WERI-Rb-1 (cell line): ENCODE measurements around the gene VPS16.

Experiments
- DNase-seq: peaks from one replicate; pipeline ENCODE4 v3.0.0-alpha.2; 2020
- H3K27ac ChIP-seq: fragments of 250-450 bp; sonication (Bioruptor Pico); 2 replicates; pipeline ENCODE4 v1.5.1; 2020; ENCODE audit warnings: mild to moderate bottlenecking, moderate library complexity
- H3K27me3 ChIP-seq: fragments of 250-450 bp; sonication (Bioruptor Pico); 2 replicates; pipeline ENCODE4 v1.5.1; 2021; ENCODE audit warnings: mild to moderate bottlenecking, low read depth, moderate library complexity; ENCODE audit not compliant: insufficient read depth, severe bottlenecking
- H3K36me3 ChIP-seq: fragments of 250-450 bp; sonication (Bioruptor Pico); 2 replicates; pipeline ENCODE4 v1.5.1; 2020; ENCODE audit warnings: mild to moderate bottlenecking, moderate library complexity
- H3K4me3 ChIP-seq: 2 replicates; pipeline ENCODE4 v1.5.1; 2011; ENCODE audit warnings: low read depth, mild to moderate bottlenecking, control low read depth, low read length
- H3K9me3 ChIP-seq: fragments of 250-450 bp; sonication (Bioruptor Pico); 2 replicates; pipeline ENCODE4 v1.5.1; 2021; ENCODE audit warnings: mild to moderate bottlenecking, moderate library complexity; ENCODE audit not compliant: severe bottlenecking
- TF ChIP-seq, protein P1 (sequence below): IDR thresholded peaks from 2 replicates; pipeline ENCODE4 v1.5.1; 2011; ENCODE audit warnings: low read depth, mild to moderate bottlenecking, control low read depth, inconsistent platforms, low read length

The VPS16 gene

DNA sequence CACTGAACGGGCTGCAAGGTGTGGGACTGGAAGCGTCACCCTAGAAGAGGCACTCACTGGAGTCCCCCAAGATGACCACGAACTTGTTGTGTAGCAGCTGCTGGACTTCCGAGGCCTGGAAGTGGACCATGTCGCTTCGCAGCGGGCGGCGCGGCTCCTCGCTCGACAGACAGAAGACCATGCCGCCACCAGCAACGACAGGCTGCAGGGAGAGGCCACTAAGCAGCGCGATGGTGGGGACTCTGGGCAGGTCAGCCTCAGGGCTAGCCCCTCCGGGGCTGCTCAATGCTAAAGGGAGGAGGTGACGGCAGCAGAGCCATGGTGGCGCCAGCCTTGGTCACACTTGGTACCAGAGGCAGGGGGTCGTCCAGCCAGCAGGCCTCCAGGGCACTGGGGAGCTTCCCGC, 810 bp upstream of the VPS16 start:
- no peak overlapping the region for H3K4me3 ChIP-seq
- no peaks in the 10 kb centered on the region for H3K27me3 ChIP-seq
- peaks cover 23% of the 10 kb centered on the region for H3K36me3 ChIP-seq
- no peak overlapping the region; the same call in 1 of the 2 replicates for H3K27ac ChIP-seq
- no peaks in the 10 kb centered on the region for H3K9me3 ChIP-seq
- no peak for DNase-seq
- TF ChIP-seq, protein P1, sequence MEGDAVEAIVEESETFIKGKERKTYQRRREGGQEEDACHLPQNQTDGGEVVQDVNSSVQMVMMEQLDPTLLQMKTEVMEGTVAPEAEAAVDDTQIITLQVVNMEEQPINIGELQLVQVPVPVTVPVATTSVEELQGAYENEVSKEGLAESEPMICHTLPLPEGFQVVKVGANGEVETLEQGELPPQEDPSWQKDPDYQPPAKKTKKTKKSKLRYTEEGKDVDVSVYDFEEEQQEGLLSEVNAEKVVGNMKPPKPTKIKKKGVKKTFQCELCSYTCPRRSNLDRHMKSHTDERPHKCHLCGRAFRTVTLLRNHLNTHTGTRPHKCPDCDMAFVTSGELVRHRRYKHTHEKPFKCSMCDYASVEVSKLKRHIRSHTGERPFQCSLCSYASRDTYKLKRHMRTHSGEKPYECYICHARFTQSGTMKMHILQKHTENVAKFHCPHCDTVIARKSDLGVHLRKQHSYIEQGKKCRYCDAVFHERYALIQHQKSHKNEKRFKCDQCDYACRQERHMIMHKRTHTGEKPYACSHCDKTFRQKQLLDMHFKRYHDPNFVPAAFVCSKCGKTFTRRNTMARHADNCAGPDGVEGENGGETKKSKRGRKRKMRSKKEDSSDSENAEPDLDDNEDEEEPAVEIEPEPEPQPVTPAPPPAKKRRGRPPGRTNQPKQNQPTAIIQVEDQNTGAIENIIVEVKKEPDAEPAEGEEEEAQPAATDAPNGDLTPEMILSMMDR = no peak

DNA sequence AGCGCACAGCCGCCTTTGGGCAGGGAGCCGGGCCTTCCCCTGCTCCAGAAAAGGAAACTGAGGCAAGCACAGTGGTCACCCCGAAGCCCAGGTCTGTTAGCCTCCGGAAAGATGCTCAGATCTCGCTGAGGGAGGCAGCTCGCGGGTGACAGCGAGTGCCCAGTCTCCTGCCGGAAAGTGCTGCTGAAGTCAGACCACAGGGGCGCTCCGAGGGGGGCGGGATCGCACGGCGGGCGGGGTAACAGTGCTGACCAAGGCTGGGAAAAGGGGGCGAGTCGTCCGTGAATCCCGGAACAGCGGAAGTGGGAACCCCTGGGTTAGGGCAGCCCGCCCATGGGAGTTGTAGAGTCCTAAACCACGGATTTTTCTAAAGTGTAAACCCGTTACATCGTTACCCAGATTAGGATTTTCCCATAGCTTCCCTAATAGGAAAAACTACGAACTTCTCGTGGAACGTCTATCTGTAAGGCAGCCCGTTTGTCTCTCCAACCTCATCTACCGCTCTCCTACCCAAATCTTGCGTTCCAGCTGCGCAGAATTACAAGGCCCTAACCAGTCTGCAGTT, 504 bp downstream of the VPS16 start:
- no peaks in the 10 kb centered on the region for H3K27me3 ChIP-seq
- H3K4me3 ChIP-seq = peak overlapping the region; percentile 91
- H3K9me3 ChIP-seq = no peaks in the 10 kb centered on the region
- peak overlapping the region; percentile 91 for H3K27ac ChIP-seq
- TF ChIP-seq, protein P1 = no peak
- peaks cover 20% of the 10 kb centered on the region for H3K36me3 ChIP-seq
- DNase-seq = peak; percentile 68

DNA sequence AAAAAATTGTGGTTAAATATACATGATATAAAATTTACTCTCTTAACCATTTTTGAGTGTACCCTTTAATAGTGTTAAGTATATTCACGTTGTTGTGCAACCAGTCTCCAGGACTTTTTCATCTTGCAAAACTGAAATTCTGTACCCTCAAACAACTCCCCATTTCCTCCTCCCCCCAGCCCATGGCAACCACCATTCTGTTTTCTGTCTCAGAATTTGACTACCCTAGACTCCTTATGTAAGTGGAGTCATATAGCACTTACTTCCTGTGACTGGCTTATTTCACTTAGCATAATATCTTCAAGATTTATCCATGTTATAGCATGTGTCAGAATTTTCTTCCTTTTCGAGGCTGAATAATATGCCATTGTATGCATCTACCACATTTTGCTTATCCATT, 5.1 kb downstream of the VPS16 start:
- Histone ChIP-seq H3K4me3 (no peak overlapping the region), H3K27me3 (no peaks in the 10 kb centered on the region), H3K27ac (no peak overlapping the region), H3K36me3 (no peaks in the 10 kb centered on the region), H3K9me3 (no peaks in the 10 kb centered on the region)
- no peak for DNase-seq
- TF ChIP-seq, protein P1 = no peak

DNA sequence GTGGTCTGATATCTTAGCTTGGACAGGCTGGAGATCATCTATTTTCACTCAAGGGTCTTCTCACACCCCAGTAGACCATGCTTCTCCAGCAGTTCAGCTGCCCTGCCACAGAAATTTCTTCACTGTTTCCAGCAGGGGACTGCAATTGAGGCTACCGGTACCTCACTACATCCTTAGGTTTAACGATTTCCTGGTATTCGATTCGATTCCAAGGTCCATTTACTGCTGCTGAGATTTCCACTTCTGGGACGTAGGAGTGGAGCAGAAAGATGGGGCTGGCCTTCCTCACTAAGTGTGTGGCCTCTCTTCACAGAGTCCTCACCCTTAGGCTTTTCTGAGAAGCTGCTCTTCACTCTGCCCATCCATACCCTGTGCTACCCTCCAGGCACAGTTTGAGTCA, 6.2 kb downstream of the VPS16 start:
- no peak for DNase-seq
- no peaks in the 10 kb centered on the region for H3K36me3 ChIP-seq
- no peaks in the 10 kb centered on the region for H3K27me3 ChIP-seq
- no peak overlapping the region for H3K27ac ChIP-seq
- TF ChIP-seq, protein P1 = no peak
- H3K9me3 ChIP-seq = no peaks in the 10 kb centered on the region
- no peak overlapping the region for H3K4me3 ChIP-seq

DNA sequence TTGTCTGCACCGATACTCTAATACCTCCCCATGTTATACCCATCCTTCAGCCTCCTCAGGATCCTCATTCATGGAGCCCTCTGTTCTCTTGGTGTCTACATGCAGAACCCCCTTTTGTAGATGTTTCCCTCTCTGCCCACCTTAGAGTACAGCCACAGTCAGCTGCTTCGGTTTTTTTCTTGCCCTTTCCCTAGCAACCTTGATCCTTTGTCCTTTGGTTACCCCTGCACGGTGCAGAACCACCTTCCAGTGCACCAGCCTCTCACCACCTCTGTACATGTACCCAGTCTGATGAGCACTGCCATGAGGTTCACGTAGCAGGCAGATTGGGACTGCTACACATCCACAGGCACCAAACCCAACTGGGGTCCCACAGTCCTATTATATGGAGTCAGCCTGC, 7.3 kb downstream of the VPS16 start:
- Histone ChIP-seq H3K27me3 (no peaks in the 10 kb centered on the region), H3K4me3 (no peak overlapping the region), H3K9me3 (no peaks in the 10 kb centered on the region), H3K27ac (no peak overlapping the region), H3K36me3 (no peaks in the 10 kb centered on the region)
- TF ChIP-seq, protein P1 = no peak
- no peak for DNase-seq

DNA sequence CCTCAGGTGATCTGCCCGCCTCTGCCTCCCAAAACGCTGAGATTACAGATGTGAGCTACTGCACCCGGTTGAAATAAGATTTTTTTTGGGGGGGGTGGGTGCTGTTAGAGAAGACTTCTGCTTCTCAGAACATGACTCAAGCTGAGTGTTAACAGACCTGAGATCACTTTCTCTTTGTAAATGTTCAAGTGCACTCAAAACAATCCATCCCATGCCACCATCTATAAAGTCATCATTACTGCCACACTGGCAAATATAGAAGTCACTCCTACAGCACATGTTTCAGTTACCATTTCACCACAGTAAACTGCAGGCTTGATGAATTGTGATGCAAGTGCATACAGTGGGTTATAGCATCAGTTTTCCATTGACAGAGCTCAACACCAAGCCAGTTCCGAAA, 9.0 kb downstream of the VPS16 start:
- Histone ChIP-seq H3K27ac (no peak overlapping the region), H3K27me3 (no peaks in the 10 kb centered on the region), H3K9me3 (no peaks in the 10 kb centered on the region), H3K36me3 (no peaks in the 10 kb centered on the region), H3K4me3 (no peak overlapping the region)
- no peak for DNase-seq
- TF ChIP-seq, protein P1 = no peak
